T-helper 2 cell treated with Interferon-gamma antibody and Interleukin-4, amounts not matched to agents 100 ng/mL and 5 ng/mL, for 36 hours (primary cell): ENCODE measurements around the gene NAXD. TPM values are rescaled to one million over a fixed set of nuclear protein-coding genes. Genes with fewer than 3 reads are reported as not detected.
"Not testable (repeated sequence)": the region's sequence is repeated elsewhere in the genome, so short reads cannot be mapped to it uniquely, and the experiment has no call there.

ENCODE experiments used
- intact Hi-C: fragments of 100-400 bp; cut with micrococcal nuclease; formaldehyde crosslinking; loops from one replicate; pipeline ENCODE4 v1.15.1; 2023
- total RNA-seq: library from RNA; stranded (reverse); gene quantifications from 2 replicates; pipeline ENCODE4 v1.2.3, GENCODE V29; 2022

Gene NAXD
- total RNA-seq, 1 donor from 2014 or later: 24.6 TPM

DNA sequence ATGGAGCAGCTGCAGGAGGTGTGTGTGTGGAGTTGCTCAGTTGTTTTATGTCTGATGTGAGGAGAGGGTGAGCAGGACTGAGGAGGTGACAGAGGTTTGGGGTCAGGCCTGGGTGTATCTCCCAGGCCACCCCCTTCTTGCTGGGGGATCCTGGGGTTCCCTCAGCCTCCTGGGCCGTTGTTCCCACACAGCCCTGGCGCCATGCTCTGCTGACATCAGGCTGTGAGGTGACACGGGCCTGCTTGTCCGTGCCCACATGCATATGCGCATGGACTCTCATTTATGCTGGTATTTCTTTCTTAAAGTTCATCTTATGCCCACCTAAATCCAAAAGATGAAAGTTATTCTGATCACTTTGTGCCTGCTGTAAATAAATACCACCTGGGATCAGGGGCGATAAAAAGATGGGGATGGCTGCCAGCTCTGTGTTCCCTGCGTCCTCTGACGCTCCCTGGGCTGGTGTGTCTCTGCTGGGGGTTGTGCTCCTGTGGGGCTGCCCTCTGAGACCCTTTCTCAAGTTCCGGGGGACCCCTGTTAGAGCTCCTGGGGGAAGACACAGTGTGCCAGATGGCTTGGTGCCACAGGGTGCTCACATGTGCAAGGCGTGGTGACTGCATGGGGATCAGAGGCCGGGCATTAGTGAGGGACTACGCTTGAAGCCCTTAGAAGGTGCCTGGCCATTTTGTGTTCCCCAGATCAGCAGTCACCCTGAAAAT lies 12.6 kb downstream of the NAXD start:
- intact Hi-C loops: no loop called here

DNA sequence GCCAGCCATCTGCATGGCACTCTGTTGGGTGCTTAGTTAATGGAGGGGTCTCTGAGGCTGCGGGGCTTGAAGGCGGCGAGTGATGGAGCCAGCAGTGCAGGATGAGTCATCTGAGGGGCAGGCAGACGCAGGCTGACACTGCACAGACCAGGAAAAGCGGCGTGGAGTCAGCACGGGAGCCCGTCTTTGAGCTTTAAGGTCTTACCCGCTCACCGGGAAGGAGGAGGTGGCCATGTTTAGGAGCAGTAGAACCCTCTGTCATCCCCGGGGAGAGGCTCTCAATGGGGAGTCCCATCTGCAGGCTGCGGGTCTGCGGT lies 13.1 kb downstream of the NAXD start:
- intact Hi-C loops: no loop called here

DNA sequence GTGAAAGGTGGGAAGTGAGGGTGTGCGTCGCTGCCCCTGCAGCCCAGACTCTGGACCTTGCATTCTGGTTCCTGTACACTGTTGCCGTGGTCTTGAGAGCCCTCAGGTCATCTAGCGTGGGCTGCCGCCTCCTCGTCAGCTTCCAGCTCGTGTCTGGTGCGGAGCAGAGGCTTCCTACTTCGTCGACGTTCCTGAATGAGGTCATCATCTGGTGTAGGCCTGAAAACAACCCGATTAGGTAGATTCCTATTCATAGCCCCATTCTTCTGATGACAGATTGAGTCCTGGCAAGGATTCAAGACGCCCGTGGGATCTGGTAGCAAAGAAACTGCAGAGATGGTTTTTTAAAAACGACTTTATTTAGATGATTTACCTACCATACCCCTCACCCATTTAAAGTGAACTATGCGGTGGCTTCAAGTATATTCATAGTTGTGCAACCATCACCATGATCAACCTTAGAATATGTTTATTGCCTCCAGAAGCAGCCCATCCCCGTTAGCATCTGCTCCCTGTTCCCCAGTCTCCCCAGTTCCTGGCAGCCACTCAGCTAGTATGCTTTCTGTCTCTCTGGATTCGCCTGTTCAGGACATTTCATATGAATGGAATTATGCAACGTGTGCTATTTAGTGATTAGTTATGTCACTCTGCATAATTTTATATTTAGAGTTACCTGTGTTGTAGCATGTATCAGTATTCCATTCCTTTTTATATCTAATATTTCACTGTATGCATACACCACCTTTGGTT lies 13.8 kb downstream of the NAXD start:
- intact Hi-C loops: no loop called here

GRCh38 chr13:110629735-110630134 lies 14.4 kb downstream of the NAXD start:
- intact Hi-C loops: no loop called here

DNA sequence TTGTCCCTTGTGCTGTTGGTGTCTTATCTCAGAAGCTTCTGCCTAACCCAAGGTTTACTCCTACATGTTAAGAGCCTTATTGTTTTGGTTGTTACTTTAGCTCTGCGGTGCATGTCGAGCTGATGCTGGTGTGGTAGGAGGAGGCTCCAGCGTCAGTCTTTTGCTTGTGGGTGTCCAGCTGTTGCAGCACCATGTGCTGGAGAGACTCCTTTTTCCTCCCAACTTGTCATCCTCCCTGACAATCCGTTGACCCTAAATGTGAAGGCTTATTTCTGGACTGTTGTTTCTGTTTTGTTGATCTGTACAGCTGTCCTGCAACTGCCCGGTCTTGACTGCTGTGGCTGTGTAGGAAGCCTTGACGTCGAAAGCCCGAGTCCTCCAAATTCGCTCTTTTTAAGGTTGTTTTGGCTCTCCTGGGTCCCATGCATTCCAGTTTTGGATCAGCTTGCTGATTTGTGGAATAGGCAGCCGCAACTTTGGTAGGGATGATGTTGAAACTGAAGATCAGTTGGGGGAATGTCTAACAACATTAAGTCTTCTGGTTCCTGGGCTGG lies 15.3 kb downstream of the NAXD start:
- intact Hi-C loops: no loop called here

DNA sequence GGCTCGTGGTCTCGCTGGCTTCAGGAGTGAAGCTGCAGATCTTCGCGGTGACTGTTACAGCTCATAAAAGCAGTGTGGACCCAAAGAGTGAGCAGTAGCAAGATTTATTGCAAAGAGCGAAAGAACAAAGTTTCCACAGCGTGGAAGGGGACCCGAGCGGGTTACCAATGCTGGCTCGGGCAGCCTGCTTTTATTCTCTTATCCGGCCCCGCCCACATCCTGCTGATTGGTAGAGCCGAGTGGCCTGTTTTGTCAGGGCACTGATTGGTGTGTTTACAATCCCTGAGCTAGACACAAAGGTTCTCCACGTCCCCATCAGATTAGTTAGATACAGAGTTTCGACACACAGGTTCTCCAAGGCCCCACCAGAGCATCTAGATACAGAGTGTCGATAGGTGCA lies 16.9 kb downstream of the NAXD start:
- intact Hi-C loops: not testable (repeated sequence)

GRCh38 chr13:110633776-110634175 lies 18.4 kb downstream of the NAXD start:
- intact Hi-C loops: no loop called here

DNA sequence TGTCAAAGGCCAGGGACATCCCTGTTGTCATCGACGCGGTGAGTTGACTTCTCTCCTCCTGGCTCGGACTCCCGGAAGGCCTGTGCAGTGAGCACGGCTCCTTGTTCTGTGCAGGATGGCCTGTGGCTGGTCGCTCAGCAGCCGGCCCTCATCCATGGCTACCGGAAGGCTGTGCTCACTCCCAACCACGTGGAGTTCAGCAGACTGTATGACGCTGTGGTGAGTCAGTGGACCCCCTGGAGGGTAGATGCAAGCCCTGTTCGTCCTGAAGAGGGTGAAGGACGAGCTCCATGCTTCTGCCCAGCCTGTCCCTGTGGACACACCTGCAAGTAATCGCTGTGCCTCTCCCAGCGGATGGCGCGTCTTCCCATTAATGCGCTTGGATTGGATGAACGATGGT lies 19.2 kb downstream of the NAXD start:
- intact Hi-C loops: no loop called here

DNA sequence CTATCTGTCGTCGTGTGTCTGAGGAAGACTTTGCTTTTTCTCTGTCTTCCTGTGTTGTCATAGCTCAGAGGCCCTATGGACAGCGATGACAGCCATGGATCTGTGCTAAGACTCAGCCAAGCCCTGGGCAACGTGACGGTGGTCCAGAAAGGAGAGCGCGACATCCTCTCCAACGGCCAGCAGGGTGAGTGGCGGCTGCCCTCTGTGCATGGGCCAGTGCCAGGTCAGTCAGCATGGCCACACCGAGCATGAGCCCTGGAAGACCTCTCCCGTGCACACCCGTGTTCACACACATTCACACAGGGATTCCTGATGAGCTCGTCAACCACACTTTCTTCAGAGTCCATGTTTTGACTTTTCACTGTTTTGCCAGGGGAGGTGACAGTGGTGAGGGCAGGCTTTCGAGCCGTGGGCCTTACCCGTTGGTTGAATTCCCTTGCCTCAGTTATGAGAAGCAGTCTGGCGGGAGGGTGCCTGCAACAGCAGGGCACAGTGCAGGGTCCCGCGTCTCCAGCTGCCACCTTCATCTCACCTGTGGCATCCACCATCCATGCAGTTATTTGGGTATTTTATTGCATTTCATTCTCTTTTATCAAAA lies 20.2 kb downstream of the NAXD start:
- intact Hi-C loops: no loop called here

DNA sequence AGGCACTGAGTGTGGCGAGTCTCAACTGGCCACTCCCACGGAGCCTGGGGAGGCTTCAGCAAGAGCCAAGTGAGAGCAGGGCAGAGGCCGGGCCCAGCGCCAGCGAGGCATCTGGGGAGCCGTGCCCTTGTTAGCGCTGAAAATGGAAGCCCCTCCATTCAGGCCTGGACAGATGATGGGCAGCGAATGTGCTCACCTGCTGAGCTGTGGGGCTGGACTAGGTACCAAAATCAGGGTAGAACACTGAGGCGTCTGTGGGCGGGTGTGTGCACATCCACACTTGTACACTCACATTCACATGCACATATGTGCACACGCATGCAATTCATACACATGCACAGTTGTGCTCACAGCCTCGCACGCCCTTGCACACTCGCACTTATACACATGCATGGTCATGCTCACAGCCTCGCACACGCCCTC lies 20.7 kb downstream of the NAXD start:
- intact Hi-C loops: no loop called here

DNA sequence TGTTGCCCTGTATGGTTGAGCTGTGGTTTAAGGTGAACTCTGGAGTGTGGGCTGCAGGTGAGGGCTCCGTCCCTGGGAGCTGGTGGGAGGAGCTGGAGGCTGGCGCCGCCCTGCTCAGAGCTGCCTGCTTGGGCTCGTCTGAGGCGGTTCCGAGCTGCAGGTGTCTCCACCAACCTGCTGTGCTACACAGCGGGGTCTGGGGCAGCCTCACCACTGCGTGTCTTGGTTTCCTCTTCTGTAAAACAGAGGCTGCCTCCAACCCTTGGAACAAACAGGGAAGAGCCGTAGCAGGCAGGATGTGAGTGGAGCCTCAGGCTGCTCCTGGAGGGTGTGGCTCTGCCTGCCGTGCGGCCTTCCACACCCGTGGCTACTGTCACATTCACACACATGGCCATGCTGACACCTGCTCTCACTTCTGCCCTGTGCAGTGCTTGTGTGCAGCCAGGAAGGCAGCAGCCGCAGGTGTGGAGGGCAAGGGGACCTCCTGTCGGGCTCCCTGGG lies 21.4 kb downstream of the NAXD start:
- intact Hi-C loops: no loop called here

GRCh38 chr13:110637275-110637674 lies 21.9 kb downstream of the NAXD start:
- intact Hi-C loops: no loop called here

DNA sequence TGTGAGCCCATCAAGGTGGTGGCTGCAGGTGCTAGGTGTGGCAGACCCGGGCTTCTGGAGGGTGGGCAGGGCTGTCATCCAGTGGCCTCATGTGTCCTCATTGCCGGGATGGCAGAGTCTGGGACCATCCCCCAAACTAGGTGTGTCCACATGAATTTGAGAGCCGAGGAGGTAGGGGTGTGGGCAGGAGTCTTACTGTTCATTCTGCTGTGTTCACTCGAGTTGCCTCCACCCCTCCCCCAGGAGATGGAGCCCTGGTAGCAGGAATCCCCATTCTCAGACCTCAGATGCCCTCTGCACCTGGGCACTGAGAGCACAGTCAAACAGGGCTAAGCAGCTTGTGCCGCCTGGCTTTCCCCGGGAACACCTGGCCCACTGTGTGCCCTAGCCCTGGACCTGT lies 22.4 kb downstream of the NAXD start:
- intact Hi-C loops: no loop called here

- intact Hi-C loops: no loop called here
Measured at GRCh38 chr13:110638257-110638656, 22.9 kb downstream of the NAXD start.

DNA sequence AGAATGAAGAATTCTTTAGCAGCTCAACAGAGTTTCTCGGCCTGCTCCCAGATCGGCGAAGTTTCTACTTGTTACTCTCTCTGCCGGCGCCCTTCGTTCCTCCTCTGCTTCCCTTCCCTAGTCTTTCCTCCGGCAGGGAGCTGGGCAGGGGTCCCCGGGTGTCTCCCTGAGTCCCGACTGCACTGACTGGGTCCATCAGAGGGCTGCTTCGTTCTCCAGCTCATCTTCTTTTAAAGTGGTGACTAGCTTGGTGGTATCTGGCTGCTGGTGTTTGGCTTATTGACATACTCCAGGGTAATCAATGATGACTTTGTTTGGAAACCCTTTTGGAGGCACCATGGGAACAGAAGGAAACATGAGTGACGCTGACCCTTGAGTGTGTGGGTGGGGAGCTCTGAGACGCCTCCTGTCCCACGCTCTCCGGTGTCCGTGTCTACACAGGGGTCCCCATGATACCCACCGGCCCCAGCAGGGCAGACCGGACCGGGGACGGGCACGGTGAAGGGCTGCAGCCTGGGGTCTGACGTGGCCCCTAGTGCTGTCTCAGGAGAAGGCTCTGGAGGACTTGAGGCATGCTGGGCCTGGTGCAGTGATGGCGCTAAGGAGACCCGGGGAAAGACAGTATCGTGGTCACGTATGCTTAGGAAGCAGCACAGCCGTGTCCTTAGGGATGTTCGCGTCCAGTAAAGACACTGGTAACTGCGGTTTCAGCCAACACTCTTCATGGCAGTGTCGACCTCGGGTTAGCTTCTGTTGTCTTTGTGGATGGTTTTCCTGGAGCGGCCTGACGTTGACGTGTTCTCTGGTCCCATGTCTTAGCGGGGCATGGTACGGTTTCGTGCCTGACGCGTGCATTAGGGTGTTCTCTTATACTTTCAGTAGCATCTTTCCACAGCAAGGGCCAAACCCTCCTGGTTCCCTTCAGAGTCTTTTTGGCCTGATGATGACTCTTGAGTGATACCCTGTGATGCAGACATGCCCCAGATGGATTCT lies 23.8 kb downstream of the NAXD start:
- intact Hi-C loops: no loop called here

GRCh38 chr13:110639935-110640334 lies 24.6 kb downstream of the NAXD start:
- intact Hi-C loops: no loop called here

DNA sequence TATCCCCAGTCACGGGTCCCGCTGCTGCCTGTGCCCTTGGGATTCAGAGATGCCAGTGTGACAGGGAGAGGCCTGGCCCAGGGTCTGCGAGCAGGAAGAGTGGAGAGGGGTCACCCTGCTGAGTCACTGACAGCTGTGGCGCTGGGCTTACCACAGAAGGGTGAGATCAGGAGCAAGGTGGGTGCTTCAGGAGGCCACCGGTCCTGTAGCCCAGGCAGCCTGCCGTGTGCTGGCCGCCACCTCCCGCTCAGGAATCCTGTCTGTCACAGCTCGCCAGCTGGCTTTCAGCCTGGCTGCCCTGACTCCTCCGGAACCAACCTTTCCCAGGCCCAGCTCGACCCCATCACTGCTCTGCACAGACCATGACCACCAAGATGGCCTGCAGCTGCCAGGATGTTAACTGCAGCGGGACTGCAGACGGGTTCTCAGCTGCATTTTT lies 25.3 kb downstream of the NAXD start:
- intact Hi-C loops: no loop called here

DNA sequence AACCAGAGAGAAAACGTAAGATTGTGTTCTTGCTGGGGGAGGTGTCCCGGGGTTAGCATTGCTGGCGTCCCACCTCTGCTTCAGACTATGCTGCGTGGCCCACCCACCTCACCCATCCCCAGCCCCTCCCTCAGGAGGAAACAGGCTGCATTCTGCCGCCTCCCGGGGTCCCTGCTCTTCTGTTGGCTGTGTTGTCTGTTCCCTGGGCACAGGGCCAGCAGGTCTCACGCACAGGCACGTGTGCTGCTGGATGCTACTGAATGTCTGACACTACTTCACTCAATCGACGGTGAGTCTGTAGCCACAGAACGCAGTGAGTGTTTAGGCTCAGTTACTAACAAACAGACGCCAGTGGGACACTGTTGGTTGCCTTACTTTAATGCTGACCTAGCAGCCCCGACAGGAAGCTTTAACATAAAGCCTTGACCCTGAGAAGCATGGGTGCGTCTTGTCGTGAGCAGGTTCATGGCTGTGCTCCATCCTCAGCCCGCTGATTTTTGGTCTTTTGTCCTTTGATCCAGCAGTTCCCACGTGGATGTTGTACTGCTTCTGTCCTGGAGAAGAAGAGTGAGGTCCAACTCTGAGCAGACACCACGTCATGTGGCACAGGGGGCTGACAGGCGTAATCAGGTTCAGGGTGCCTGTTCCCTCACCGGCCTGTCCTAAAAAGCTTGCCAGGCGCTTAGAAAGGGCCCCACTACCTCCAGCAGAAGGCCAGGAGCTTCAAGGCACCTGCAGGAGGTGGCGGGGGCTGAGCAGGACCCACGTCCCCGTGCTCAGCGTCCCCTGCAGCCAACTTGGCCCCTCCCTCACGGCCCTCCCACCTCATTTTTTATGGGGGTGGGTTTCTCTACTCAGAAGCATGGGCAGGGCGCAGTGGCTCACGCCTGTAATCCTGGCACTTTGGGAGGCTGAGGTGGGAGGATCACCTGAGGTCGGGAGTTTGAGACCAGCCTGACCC lies 26.0 kb downstream of the NAXD start:
- intact Hi-C loops: no loop called here

GRCh38 chr13:110642291-110642981 lies 27.1 kb downstream of the NAXD start:
- intact Hi-C loops: no loop called here
